ENCODE measurements around the gene MAEA.

Gene MAEA

DNA sequence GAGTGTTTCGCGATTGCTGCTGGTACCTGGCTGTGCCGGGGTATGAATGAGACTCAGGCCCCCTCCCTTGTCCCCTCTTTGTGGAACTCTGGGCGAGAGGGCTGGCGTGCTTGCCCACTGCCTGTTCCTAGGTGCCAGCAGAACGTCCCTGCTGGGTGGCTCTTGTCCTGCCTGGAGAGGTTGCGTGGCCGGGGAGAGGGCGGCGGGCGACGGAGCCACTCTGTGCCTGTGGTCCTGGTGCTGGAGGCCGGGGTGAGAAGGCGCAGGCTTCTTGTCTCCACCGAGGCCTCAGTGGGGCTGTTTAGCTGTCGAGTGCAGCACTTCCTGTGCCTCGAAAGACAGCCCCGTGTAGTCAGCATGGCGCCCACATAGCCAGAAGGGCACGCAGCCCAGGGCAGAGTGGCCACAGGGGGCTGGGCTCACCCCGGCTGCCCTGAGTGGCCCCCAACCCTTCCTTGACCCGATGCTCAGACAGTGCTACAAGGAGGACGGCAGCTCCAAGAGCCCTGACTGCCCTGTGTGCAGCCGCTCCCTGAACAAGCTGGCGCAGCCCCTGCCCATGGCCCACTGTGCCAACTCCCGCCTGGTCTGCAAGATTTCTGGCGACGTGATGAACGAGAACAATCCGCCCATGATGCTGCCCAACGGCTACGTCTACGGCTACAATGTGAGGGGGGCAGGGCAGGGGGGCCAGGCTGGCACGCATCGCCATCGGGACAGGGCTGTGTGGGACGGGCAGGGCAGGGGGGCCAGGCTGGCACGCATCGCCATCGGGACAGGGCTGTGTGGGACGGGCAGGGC, 48.5 kb downstream of the MAEA start:
- Histone ChIP-seq H4K20me1 (ENCODE audit: insufficient read depth, low read length) (peaks cover 18% of the 10 kb centered on the region; the same call in 1 of the 2 replicates), H3K36me3 (ENCODE audit: insufficient read depth, low read length) (peaks cover 74% of the 10 kb centered on the region), H3K27ac (ENCODE audit: low read length) (no peak overlapping the region)

DNA sequence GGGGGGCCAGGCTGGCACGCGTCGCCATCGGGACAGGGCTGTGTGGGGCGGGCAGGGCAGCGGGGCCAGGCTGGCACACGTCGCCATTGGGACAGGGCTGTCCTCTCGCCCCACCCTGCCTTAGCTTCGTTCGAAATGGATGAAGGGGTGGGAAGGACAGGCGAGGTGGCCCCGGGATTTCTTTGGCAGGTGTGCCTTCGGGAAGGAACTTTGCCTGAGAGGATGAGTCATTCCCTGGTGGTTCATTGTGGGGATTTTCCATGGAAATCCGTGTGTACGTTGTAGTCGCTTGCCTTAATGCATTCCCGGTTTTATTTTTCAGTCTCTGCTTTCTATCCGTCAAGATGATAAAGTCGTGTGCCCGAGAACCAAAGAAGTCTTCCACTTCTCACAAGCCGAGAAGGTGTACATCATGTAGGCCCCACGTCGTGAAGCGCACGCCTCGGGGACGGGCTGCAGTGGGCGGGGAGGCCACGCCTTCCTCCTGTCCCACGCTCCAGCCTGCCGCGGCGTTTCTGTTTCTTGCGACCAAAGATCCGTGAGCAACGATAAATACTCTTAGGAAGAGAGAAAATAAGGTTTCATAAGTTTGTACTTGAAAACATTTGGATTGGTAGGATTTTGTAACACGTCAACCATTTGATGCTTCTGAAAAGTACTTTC, 49.2 kb downstream of the MAEA start:
- H2AFZ ChIP-seq (ENCODE audit: low read depth, low read length), result no peak overlapping the region
- DNase-seq (no peak), ATAC-seq (ENCODE audit: insufficient read depth, low read depth) (no peak)
- TF ChIP-seq, protein P1, sequence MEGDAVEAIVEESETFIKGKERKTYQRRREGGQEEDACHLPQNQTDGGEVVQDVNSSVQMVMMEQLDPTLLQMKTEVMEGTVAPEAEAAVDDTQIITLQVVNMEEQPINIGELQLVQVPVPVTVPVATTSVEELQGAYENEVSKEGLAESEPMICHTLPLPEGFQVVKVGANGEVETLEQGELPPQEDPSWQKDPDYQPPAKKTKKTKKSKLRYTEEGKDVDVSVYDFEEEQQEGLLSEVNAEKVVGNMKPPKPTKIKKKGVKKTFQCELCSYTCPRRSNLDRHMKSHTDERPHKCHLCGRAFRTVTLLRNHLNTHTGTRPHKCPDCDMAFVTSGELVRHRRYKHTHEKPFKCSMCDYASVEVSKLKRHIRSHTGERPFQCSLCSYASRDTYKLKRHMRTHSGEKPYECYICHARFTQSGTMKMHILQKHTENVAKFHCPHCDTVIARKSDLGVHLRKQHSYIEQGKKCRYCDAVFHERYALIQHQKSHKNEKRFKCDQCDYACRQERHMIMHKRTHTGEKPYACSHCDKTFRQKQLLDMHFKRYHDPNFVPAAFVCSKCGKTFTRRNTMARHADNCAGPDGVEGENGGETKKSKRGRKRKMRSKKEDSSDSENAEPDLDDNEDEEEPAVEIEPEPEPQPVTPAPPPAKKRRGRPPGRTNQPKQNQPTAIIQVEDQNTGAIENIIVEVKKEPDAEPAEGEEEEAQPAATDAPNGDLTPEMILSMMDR (IDR thresholded peaks at IDR 0.05; ENCODE audit: borderline replicate concordance, extremely low read depth, low read length, poor library complexity, severe bottlenecking), result no peak
- no peak for TF ChIP-seq EZH2 (IDR thresholded peaks at IDR 0.05; ENCODE audit: borderline replicate concordance, low read depth, low read length, severe bottlenecking)
- H4K20me1 ChIP-seq (ENCODE audit: insufficient read depth, low read length), result peaks cover 18% of the 10 kb centered on the region; the same call in 1 of the 2 replicates
- no peak overlapping the region for H3K9ac ChIP-seq (ENCODE audit: low read depth, low read length)
- peaks cover 71% of the 10 kb centered on the region for H3K36me3 ChIP-seq (ENCODE audit: insufficient read depth, low read length)
- no peaks in the 10 kb centered on the region for H3K4me1 ChIP-seq (ENCODE audit: insufficient read depth, low read length)
- H3K4me2 ChIP-seq (ENCODE audit: insufficient read depth, low read length), result no peak overlapping the region
- no peaks in the 10 kb centered on the region for H3K27me3 ChIP-seq (ENCODE audit: insufficient read depth, low read length, poor library complexity)
- 0 out of 2 replicates have a peak, but pooled peaks cover 4% of the 10 kb centered on the region for H3K79me2 ChIP-seq (ENCODE audit: insufficient read depth, low read length)
- no peaks in the 10 kb centered on the region for H3K9me3 ChIP-seq (ENCODE audit: insufficient read depth, low read length, severe bottlenecking)
- H3K4me3 ChIP-seq (ENCODE audit: low read depth in 1 of 2, low read length in 2 of 2), result no peak overlapping the region
- no peak overlapping the region for H3K27ac ChIP-seq (ENCODE audit: low read length)

More for the DNA sequence above, 48.5 kb downstream of the MAEA start:
- no peaks in the 10 kb centered on the region for H3K27me3 ChIP-seq (ENCODE audit: insufficient read depth, low read length, poor library complexity)
- H2AFZ ChIP-seq (ENCODE audit: low read depth, low read length), result no peak overlapping the region
- H3K79me2 ChIP-seq (ENCODE audit: insufficient read depth, low read length), result 0 out of 2 replicates have a peak, but pooled peaks cover 4% of the 10 kb centered on the region
- H3K9ac ChIP-seq (ENCODE audit: low read depth, low read length), result no peak overlapping the region
- DNase-seq (no peak), ATAC-seq (ENCODE audit: insufficient read depth, low read depth) (no peak)
- no peaks in the 10 kb centered on the region for H3K4me1 ChIP-seq (ENCODE audit: insufficient read depth, low read length)
- H3K4me3 ChIP-seq (ENCODE audit: low read depth in 1 of 2, low read length in 2 of 2), result no peak overlapping the region
- H3K9me3 ChIP-seq (ENCODE audit: insufficient read depth, low read length, severe bottlenecking), result no peaks in the 10 kb centered on the region
- TF ChIP-seq, protein P1 (IDR thresholded peaks at IDR 0.05; ENCODE audit: borderline replicate concordance, extremely low read depth, low read length, poor library complexity, severe bottlenecking), result no peak
- no peak for TF ChIP-seq EZH2 (IDR thresholded peaks at IDR 0.05; ENCODE audit: borderline replicate concordance, low read depth, low read length, severe bottlenecking)
- no peak overlapping the region for H3K4me2 ChIP-seq (ENCODE audit: insufficient read depth, low read length)

DNA sequence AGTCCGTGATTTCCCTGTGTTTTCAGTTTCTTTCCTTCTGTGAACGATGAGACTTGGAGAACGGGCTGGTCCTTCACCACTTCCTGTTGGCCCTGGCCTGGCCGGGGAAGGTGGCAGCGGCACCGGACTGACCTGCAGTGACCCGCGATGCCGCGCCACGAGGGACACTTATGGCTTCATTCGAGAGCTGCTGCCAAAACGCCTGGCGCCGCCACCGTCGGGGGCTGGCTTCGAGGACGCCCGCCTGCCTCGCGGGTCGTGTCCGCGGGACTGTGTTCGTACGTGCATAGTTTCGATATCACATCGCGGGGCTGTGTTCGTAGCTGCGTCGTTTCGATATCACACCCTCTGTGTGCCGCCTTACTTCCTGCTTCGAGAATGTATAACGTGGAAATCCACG, 49.8 kb downstream of the MAEA start:
- Histone ChIP-seq H3K36me3 (ENCODE audit: insufficient read depth, low read length) (peaks cover 66% of the 10 kb centered on the region), H3K4me3 (ENCODE audit: low read depth in 1 of 2, low read length in 2 of 2) (no peak overlapping the region)

More for the DNA sequence above, 49.8 kb downstream of the MAEA start:
- no peak for TF ChIP-seq EZH2 (IDR thresholded peaks at IDR 0.05; ENCODE audit: borderline replicate concordance, low read depth, low read length, severe bottlenecking)
- TF ChIP-seq, protein P1 (IDR thresholded peaks at IDR 0.05; ENCODE audit: borderline replicate concordance, extremely low read depth, low read length, poor library complexity, severe bottlenecking), result no peak
- Histone ChIP-seq H2AFZ (ENCODE audit: low read depth, low read length) (no peak overlapping the region), H3K27ac (ENCODE audit: low read length) (no peak overlapping the region), H3K9ac (ENCODE audit: low read depth, low read length) (no peak overlapping the region), H3K79me2 (ENCODE audit: insufficient read depth, low read length) (0 out of 2 replicates have a peak, but pooled peaks cover 4% of the 10 kb centered on the region), H3K27me3 (ENCODE audit: insufficient read depth, low read length, poor library complexity) (no peaks in the 10 kb centered on the region), H3K4me2 (ENCODE audit: insufficient read depth, low read length) (no peak overlapping the region), H4K20me1 (ENCODE audit: insufficient read depth, low read length) (peaks cover 18% of the 10 kb centered on the region; the same call in 1 of the 2 replicates), H3K9me3 (ENCODE audit: insufficient read depth, low read length, severe bottlenecking) (no peaks in the 10 kb centered on the region), H3K4me1 (ENCODE audit: insufficient read depth, low read length) (0 out of 2 replicates have a peak, but pooled peaks cover under 1% of the 10 kb centered on the region)
- no peak for ATAC-seq (ENCODE audit: insufficient read depth, low read depth)
- DNase-seq, result no peak
